ENCODE measurements around the gene NCOA4.

- TF ChIP-seq CTCF (IDR thresholded peaks at IDR 0.05) (no peak), POLR2A (IDR thresholded peaks at IDR 0.05) (no peak)
Observed at GRCh38 chr10:46031648-46032532, 1.5 kb upstream of the NCOA4 start.

Measured in ovary (tissue), 3 donors.